Thyroid gland (tissue), 4 donors: Measurements from ENCODE around the gene ANAPC13. TPM values are rescaled to one million over a fixed set of nuclear protein-coding genes. Genes with fewer than 3 reads are reported as not detected.

Source experiments
- DNase-seq, 2 donors: peaks; one replicate each; pipeline ENCODE4 v3.0.0-alpha.2; 2019
- H3K27ac ChIP-seq, 3 donors: fragments of 200-600 bp; sonication (generic); 1 replicate in 2 of 3; 2 replicates in 1 of 3; pipeline ENCODE4 v1.5.1; 2016 to 2019; ENCODE audit warnings: mild to moderate bottlenecking in 1 of 3, moderate library complexity in 1 of 3
- H3K27me3 ChIP-seq: fragments of 200-600 bp; sonication (generic); one replicate; pipeline ENCODE4 v1.5.1; 2019
- H3K36me3 ChIP-seq, 2 donors: fragments of 200-600 bp; sonication (generic); one replicate each; pipeline ENCODE4 v1.5.1; 2016 to 2019
- H3K4me1 ChIP-seq, 2 donors: fragments of 200-600 bp; sonication (generic); one replicate each; pipeline ENCODE4 v1.5.1; 2017 to 2019
- H3K4me3 ChIP-seq, 3 donors: fragments of 200-600 bp; sonication (generic); replicated peaks in 1 of 3; 1 replicate in 2 of 3; 2 replicates in 1 of 3; pipeline ENCODE4 v1.5.1; 2016; ENCODE audit warnings: mild to moderate bottlenecking in 1 of 3
- H3K9me3 ChIP-seq: fragments of 200-600 bp; sonication (generic); one replicate; pipeline ENCODE4 v1.5.1; 2017
- POLR2A ChIP-seq, 2 donors: fragments of 450-650 bp; IDR thresholded peaks; one replicate each; pipeline ENCODE4 v1.6.1; 2017; ENCODE audit warnings: antibody characterized with exemption in 2 of 2, mild to moderate bottlenecking in 2 of 2, moderate library complexity in 1 of 2
- WGBS, 2 donors: methylation state at CpG; one replicate each; pipeline ENCODE4 v1.1.5; 2017; 5-methylcytosine and 5-hydroxymethylcytosine counted together
- intact Hi-C: fragments of 100-400 bp; cut with DNase I; formaldehyde crosslinking; loops from one replicate; pipeline ENCODE4 v1.15.1; 2023
- total RNA-seq, 4 donors: library from RNA; depleted of rRNA; stranded (reverse); fragments of >200 nt; gene quantifications; one replicate each; pipeline ENCODE4 v1.2.3, GENCODE V29; 2016
- TF ChIP-seq, protein P1 (sequence below), 6 experiments: fragments of 200-600 bp in 3 of 6; fragments of 450-650 bp in 3 of 6; sonication (generic) in 3 of 6; IDR thresholded peaks; one replicate each; pipeline ENCODE4 v1.5.1; 2016 to 2019; ENCODE audit warnings: antibody characterized with exemption in 6 of 6, mild to moderate bottlenecking in 2 of 6, inconsistent platforms in 1 of 6, moderate library complexity in 1 of 6

The ANAPC13 gene
- total RNA-seq, 4 donors from 2014 or later: 60.1 to 112 (median 93.5) TPM

DNA sequence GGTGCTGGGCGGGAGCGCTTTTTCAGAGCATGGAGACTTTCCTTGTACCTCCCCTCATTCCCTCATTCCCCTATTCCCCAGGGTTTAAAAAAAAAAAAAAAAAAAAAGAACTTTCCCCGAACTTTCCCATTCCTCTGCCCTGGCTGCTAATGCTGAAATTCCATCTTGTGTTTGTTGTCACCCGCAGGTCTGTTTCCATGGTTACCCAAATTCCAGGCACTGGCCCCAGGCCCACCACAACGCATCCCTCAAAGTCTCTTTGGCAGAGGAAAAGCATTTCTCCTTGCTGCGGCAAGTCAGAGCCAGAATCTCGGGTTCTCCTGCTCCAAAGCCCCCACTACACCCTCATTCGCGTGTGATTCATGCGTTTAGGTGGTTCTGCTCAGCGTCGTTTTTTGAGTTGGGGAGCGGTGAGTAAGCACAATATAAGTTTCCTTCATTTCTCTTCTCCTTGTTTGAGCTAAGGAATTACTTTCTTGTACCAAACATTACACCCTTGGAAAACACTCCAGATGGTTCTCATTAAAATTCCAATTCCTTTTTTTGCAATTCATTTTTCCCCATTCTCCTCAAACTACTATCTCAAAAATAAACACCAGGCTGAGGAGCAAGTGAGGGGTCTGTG is 21.6 kb downstream of the ANAPC13 start:
- Histone ChIP-seq H3K4me3 (no peak overlapping the region), H3K9me3 (no peaks in the 10 kb centered on the region), H3K27ac (peak overlapping the region in 1 of 3 donors; percentile 48), H3K27me3 (no peaks in the 10 kb centered on the region), H3K36me3 (no peaks in the 10 kb centered on the region), H3K4me1 (peaks cover 18 to 32% of the 10 kb centered on the region in 2 donors)
- 51 to 62% methylated on average over 13 of the region's 13 CpGs for WGBS, 2 donors
- peak in 1 of 2 donors; percentile 33 for DNase-seq
- TF ChIP-seq, protein P1, sequence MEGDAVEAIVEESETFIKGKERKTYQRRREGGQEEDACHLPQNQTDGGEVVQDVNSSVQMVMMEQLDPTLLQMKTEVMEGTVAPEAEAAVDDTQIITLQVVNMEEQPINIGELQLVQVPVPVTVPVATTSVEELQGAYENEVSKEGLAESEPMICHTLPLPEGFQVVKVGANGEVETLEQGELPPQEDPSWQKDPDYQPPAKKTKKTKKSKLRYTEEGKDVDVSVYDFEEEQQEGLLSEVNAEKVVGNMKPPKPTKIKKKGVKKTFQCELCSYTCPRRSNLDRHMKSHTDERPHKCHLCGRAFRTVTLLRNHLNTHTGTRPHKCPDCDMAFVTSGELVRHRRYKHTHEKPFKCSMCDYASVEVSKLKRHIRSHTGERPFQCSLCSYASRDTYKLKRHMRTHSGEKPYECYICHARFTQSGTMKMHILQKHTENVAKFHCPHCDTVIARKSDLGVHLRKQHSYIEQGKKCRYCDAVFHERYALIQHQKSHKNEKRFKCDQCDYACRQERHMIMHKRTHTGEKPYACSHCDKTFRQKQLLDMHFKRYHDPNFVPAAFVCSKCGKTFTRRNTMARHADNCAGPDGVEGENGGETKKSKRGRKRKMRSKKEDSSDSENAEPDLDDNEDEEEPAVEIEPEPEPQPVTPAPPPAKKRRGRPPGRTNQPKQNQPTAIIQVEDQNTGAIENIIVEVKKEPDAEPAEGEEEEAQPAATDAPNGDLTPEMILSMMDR (IDR thresholded peaks at IDR 0.05): no peak
- no peak for TF ChIP-seq POLR2A (IDR thresholded peaks at IDR 0.05)
- intact Hi-C loops: no loop called here

DNA sequence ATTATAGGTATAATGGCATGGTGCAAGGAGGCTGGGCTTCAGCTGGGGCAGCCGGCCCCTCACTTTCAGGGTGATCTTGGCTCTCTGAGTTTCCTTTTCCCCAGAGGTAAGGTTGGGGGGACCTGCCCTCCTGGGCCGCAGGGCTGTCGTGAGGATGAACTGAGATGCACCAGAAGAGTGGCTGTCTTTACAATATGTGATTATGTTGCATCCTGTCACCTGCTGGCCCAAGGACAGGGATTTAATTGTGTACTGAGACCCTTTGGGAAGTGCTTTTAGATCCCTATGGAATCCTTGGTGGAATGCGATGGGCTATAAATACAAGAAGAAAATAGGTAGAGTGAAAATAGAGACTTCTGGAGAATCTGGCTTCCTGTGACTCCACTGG is 22.1 kb downstream of the ANAPC13 start:
- TF ChIP-seq, protein P1 (IDR thresholded peaks at IDR 0.05): no peak
- TF ChIP-seq POLR2A (IDR thresholded peaks at IDR 0.05): no peak

DNA sequence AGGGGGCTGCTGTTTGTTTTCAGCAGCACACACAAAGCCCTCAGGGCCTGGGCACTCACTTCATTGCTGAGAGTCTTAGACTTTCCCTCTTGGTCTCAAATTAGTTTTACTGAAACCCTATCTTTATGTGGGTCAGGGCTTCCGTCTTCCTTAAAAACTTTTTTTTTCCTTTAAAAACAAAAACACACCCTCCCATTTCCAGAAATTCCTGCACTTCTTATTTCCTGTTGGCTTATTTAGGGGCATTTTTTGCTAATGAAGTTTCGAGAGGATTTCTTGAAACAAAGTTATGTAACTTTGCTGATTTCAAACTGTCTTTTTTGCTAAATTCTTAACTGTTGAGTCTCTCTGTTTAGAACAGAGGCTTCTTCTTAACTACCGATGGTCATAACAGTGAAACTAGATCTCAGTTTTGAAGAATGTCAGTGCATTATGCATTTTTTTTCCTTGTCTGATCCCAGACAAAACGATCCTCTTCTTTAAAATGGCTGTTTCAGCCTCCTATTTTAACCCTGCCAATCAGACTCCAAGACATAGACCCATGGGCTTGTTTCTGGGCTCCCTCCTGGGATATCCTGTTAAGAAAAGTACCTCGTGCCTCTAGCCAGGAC is 23.3 kb downstream of the ANAPC13 start:
- DNase-seq: no peak
- Histone ChIP-seq H3K4me1 (peaks cover 18 to 32% of the 10 kb centered on the region in 2 donors), H3K4me3 (no peak overlapping the region), H3K9me3 (no peaks in the 10 kb centered on the region), H3K27me3 (no peaks in the 10 kb centered on the region), H3K36me3 (no peaks in the 10 kb centered on the region), H3K27ac (peak overlapping the region; percentile 37 to 64 (median 57))
- intact Hi-C loops: no loop called here
- no peak for TF ChIP-seq POLR2A (IDR thresholded peaks at IDR 0.05)
- TF ChIP-seq, protein P1 (IDR thresholded peaks at IDR 0.05): no peak
- 29 to 38% methylated on average over 5 of the region's 5 CpGs for WGBS, 2 donors

More for the DNA sequence above, 22.1 kb downstream of the ANAPC13 start:
- Histone ChIP-seq H3K4me3 (no peak overlapping the region), H3K36me3 (no peaks in the 10 kb centered on the region), H3K4me1 (peaks cover 18 to 32% of the 10 kb centered on the region in 2 donors), H3K27me3 (no peaks in the 10 kb centered on the region), H3K9me3 (no peaks in the 10 kb centered on the region), H3K27ac (peak overlapping the region in 1 of 3 donors; percentile 48)
- WGBS, 2 donors: 80 to 84% methylated on average over 4 of the region's 4 CpGs
- no peak for DNase-seq
- intact Hi-C loops: no loop called here

DNA sequence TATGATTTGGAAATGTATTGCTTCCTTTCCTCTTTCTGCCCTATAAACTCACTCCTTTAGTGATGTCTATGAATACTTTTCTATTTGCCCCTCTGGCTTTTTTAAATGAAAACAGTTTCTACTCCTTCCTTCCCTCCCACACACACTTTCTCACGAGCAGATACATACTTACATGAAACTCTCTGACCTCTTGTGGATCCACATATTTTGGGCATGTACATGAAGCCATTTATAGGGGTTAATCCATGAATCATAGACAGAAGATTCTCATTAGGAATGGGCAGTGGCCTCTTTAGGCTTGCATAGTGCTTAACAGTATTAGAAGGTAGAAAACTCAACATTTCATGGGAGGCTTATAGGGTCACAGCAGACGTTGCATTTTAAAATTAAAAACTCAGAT is 24.8 kb downstream of the ANAPC13 start:
- intact Hi-C loops: no loop called here
- Histone ChIP-seq H3K4me1 (peaks cover 18 to 32% of the 10 kb centered on the region in 2 donors), H3K27me3 (no peaks in the 10 kb centered on the region), H3K9me3 (no peaks in the 10 kb centered on the region), H3K4me3 (no peak overlapping the region), H3K36me3 (no peaks in the 10 kb centered on the region), H3K27ac (no peak overlapping the region)
- DNase-seq: no peak
- 70 to 75% methylated on average over 2 of the region's 2 CpGs for WGBS, 2 donors
- no peak for TF ChIP-seq POLR2A (IDR thresholded peaks at IDR 0.05)
- TF ChIP-seq, protein P1 (IDR thresholded peaks at IDR 0.05): no peak

DNA sequence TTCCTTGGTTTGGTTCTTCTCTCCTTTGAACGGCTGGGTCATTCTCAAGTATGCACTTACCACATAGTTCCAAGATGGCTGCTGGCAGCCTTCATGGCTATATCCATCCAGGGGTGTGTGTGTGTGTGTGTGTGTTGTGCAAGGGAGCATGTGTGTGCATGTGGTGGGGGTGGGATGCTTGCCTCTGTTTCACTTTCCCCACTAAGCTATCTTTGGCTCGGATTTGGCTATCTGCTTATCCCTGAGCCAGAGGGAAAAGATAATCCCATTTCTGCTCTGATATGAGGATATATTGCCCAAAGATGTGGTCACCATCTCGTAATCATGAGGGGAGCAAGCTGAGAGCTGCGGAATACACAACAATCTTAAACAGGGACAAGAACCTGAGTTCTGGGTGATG is 26.2 kb downstream of the ANAPC13 start:
- no peak overlapping the region for H3K4me3 ChIP-seq
- H3K27me3 ChIP-seq: no peaks in the 10 kb centered on the region
- no peak overlapping the region for H3K27ac ChIP-seq
- DNase-seq: no peak
- TF ChIP-seq, protein P1 (IDR thresholded peaks at IDR 0.05): no peak
- TF ChIP-seq POLR2A (IDR thresholded peaks at IDR 0.05): no peak
- H3K4me1 ChIP-seq: peaks cover 18 to 27% of the 10 kb centered on the region in 2 donors
- no peaks in the 10 kb centered on the region for H3K36me3 ChIP-seq
- H3K9me3 ChIP-seq: no peaks in the 10 kb centered on the region
- intact Hi-C loops: no loop called here
- 75 to 86% methylated on average over 4 of the region's 4 CpGs for WGBS, 2 donors
